Transverse colon (tissue), 4 donors: ENCODE measurements around the gene FBXL16. TPM values are rescaled to one million over a fixed set of nuclear protein-coding genes. Genes with fewer than 3 reads are reported as not detected.
"Not testable (repeated sequence)": the region's sequence is repeated elsewhere in the genome, so short reads cannot be mapped to it uniquely, and the experiment has no call there.

Experiments
- DNase-seq: peaks from one replicate; pipeline ENCODE4 v3.0.0-alpha.2; 2019
- H3K27ac ChIP-seq, 4 donors: fragments of 200-600 bp; sonication (generic); 2 replicates each; pipeline ENCODE4 v1.5.1; 2016 to 2018; ENCODE audit warnings: inconsistent platforms in 4 of 4
- H3K27me3 ChIP-seq: fragments of 200-600 bp; sonication (generic); 2 replicates; pipeline ENCODE4 v1.5.1; 2017; ENCODE audit warnings: inconsistent platforms
- H3K36me3 ChIP-seq, 4 donors: fragments of 200-600 bp; sonication (generic); 2 replicates each; pipeline ENCODE4 v1.5.1; 2017 to 2019; ENCODE audit warnings: inconsistent platforms in 4 of 4
- H3K4me1 ChIP-seq, 4 donors: fragments of 200-600 bp; sonication (generic); 2 replicates each; pipeline ENCODE4 v1.5.1; 2017 to 2020; ENCODE audit warnings: inconsistent platforms in 4 of 4
- H3K4me3 ChIP-seq, 4 donors: fragments of 200-600 bp; sonication (generic); 1 replicate in 1 of 4; 2 replicates in 3 of 4; pipeline versions ENCODE4 v1.5.1 to v1.6.1; 2017 to 2019; ENCODE audit warnings: inconsistent platforms in 4 of 4
- H3K9me3 ChIP-seq, 2 donors: fragments of 200-600 bp; sonication (generic); 2 replicates each; pipeline ENCODE4 v1.5.1; 2017 to 2019; ENCODE audit warnings: inconsistent platforms in 2 of 2
- EP300 ChIP-seq: sonication (generic); formaldehyde crosslinking; IDR thresholded peaks from one replicate; pipeline ENCODE4 v1.6.1; 2017; ENCODE audit warnings: antibody characterized with exemption, low read depth
- POLR2A ChIP-seq: fragments of 450-650 bp; IDR thresholded peaks from one replicate; pipeline ENCODE4 v1.6.1; 2016; ENCODE audit warnings: antibody characterized with exemption, mild to moderate bottlenecking, moderate library complexity
- POLR2AphosphoS5 ChIP-seq, 3 donors: sonication (generic); formaldehyde crosslinking; IDR thresholded peaks; one replicate each; pipeline ENCODE4 v1.6.1; 2016; ENCODE audit warnings: antibody characterized with exemption in 3 of 3
- WGBS, 2 donors: methylation state at CpG; one replicate each; pipeline ENCODE4 v1.1.5; 2018; ENCODE audit warnings: low coverage in 1 of 2; 5-methylcytosine and 5-hydroxymethylcytosine counted together
- in situ Hi-C, 4 donors: fragments of 200-750 bp; cut with MboI; loops; one replicate each; pipeline versions ENCODE4 v1.15.0 to v1.15.1; 2017; ENCODE audit warnings: low sequenced_read_pairs in 3 of 4, low pct_ligation_motif_present in 1 of 4, low pct_unique_long_range_greater_than_20kb in 1 of 4
- intact Hi-C: fragments of 100-400 bp; cut with DNase I; formaldehyde crosslinking; loops from one replicate; pipeline ENCODE4 v1.15.1; 2023; ENCODE audit warnings: low total_unique reads
- total RNA-seq, 4 donors: library from RNA; depleted of rRNA; stranded (reverse); fragments of >200 nt; gene quantifications; one replicate each; pipeline ENCODE4 v1.1.0, GENCODE V29; 2016
- TF ChIP-seq, protein P1 (sequence below), 5 experiments: fragments of 200-600 bp in 3 of 5; fragments of 450-650 bp in 2 of 5; sonication (generic) in 3 of 5; IDR thresholded peaks; 1 replicate in 2 of 5; 2 replicates in 3 of 5; pipeline ENCODE4 v1.5.1; 2016 to 2017; ENCODE audit warnings: antibody characterized with exemption in 5 of 5, inconsistent platforms in 3 of 5, mild to moderate bottlenecking in 2 of 5, moderate library complexity in 1 of 5

The FBXL16 gene, protein sequence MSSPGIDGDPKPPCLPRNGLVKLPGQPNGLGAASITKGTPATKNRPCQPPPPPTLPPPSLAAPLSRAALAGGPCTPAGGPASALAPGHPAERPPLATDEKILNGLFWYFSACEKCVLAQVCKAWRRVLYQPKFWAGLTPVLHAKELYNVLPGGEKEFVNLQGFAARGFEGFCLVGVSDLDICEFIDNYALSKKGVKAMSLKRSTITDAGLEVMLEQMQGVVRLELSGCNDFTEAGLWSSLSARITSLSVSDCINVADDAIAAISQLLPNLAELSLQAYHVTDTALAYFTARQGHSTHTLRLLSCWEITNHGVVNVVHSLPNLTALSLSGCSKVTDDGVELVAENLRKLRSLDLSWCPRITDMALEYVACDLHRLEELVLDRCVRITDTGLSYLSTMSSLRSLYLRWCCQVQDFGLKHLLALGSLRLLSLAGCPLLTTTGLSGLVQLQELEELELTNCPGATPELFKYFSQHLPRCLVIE
- total RNA-seq = 1 to 10 TPM in 2 of 4 donors, under 1 TPM in 1, not detected in 1; 0.60 to 3.5 (median 1.6) TPM

DNA sequence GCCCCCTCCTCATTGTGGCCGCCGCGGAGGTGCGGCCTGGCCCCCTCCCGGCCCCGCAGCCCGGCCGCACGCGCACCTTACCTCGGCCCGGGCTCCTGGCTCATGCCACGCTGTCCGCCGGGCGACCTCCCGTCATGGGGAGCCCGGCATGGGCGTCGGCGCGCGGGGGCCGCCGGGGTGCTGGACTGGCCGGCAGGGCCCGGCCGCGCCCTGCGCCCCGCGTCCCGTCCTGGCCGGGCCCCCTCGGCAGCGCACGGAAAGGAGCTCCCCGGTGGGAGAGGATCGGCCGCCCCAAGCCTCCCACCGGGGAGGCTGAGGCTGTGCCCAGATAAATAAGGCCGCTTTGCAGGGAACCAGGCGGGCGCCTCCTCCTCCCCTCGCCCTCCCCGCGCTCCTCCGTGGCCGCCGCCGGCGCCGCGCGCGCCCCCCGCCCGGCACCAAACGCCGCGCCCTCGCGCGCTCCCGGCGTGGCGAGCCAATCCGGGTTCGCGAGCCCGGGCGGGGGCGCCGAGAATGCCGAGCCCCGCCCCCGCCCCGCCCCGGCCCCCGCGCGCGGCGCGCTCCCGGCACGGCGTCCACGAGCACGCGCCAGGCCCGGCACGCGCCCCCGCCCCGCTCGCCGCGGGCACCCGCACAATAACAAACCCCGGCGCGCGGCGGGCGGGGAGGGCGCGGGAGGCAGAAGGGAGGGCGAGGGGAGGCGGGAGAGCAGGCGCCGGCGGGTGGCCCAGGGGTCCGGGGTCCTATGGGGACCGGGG lies at the start of gene FBXL16:
Gene FBXL16 (minus strand): TSS at position 371 of the 758 bp plus-strand sequence. CDS start 8,396 bp downstream, outside the sequence.
- Histone ChIP-seq H3K4me3 (no peak within 1 kb of the TSS), H3K36me3 (no peaks in the 10 kb centered on the region), H3K9me3 (no peaks in the 10 kb centered on the region), H3K4me1 (peaks cover 0 to 10% (median 7%) of the 10 kb centered on the region in 4 donors), H3K27me3 (peaks cover 99% of the 10 kb centered on the region), H3K27ac (no peak within 1 kb of the TSS)
- no peak for TF ChIP-seq EP300
- TF ChIP-seq POLR2AphosphoS5 (IDR thresholded peaks at IDR 0.05) = no peak
- TF ChIP-seq POLR2A = no peak
- TF ChIP-seq, protein P1, sequence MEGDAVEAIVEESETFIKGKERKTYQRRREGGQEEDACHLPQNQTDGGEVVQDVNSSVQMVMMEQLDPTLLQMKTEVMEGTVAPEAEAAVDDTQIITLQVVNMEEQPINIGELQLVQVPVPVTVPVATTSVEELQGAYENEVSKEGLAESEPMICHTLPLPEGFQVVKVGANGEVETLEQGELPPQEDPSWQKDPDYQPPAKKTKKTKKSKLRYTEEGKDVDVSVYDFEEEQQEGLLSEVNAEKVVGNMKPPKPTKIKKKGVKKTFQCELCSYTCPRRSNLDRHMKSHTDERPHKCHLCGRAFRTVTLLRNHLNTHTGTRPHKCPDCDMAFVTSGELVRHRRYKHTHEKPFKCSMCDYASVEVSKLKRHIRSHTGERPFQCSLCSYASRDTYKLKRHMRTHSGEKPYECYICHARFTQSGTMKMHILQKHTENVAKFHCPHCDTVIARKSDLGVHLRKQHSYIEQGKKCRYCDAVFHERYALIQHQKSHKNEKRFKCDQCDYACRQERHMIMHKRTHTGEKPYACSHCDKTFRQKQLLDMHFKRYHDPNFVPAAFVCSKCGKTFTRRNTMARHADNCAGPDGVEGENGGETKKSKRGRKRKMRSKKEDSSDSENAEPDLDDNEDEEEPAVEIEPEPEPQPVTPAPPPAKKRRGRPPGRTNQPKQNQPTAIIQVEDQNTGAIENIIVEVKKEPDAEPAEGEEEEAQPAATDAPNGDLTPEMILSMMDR (IDR thresholded peaks at IDR 0.05) = no peak
- no peak for DNase-seq
- in situ Hi-C loops = no loop called here
- WGBS, 2 donors = 1% methylated on average over 45 of the region's 115 CpGs; no CpG with 5 or more reads in 1 of the 2 donors
- intact Hi-C loops = loop anchor here (5.0 kb wide), 1 partner anchor 182 kb away; no protein-coding TSS in a partner anchor

DNA sequence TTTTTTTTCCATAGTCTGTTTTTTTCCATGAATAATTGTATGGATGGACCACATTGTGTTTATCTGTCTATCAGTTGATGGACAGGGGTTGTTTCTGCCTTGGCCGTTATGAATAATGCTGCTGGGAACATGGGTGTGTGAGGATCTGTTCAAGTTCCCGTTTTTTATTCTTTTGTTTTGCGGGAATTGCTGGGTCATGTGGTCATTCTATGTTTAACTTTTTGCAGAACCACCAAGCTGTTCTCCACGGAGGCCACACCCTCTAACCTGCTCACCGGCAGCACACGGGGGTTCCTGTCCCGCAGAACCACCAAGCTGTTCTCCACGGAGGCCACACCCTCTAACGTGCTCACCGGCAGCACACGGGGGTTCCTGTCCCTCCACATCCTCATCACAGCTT lies 49.1 kb upstream of the FBXL16 start:
- no peaks in the 10 kb centered on the region for H3K36me3 ChIP-seq
- no peak for DNase-seq
- intact Hi-C loops (no loop called here), in situ Hi-C loops (no loop called here)
- 0 to 15% methylated on average over 4 to 11 of the region's 11 CpGs for WGBS, 2 donors
- no peaks in the 10 kb centered on the region for H3K4me1 ChIP-seq
- no peaks in the 10 kb centered on the region for H3K9me3 ChIP-seq
- H3K4me3 ChIP-seq = no peak overlapping the region
- no peak overlapping the region for H3K27ac ChIP-seq
- H3K27me3 ChIP-seq = peaks cover 68% of the 10 kb centered on the region
- TF ChIP-seq, protein P1 (IDR thresholded peaks at IDR 0.05) = no peak
- no peak for TF ChIP-seq POLR2A
- TF ChIP-seq POLR2AphosphoS5 (IDR thresholded peaks at IDR 0.05) = no peak
- TF ChIP-seq EP300 = no peak

DNA sequence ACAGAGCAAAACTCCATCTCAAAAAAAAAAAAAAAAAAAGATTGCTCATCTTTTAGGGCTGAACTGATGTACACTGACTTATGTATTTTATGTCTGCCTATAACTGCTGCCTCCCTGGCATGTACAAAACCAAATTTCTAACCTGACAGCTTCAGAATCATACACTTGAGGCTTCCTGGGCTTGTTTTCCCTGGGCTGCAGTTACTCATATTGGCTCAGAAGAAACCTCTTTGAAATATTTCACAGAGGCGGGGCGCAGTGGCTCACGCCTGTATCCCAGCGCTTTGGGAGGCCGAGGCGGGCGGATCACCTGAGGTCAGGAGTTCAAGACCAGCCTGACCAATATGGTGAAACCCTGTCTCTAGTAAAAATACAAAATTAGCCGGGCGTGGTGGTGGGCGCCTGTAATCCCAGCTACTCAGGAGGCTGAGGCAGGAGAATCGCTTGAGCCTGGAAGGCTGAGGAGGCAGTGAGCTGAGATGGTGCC lies 48.6 kb upstream of the FBXL16 start:
- in situ Hi-C loops, H3K27ac ChIP-seq, intact Hi-C loops, H3K4me3 ChIP-seq, H3K36me3 ChIP-seq, DNase-seq, H3K4me1 ChIP-seq, H3K9me3 ChIP-seq: not testable (repeated sequence)
- peaks cover 64% of the 10 kb centered on the region for H3K27me3 ChIP-seq
- WGBS, 2 donors = 75 to 83% methylated on average over 2 to 11 of the region's 11 CpGs

DNA sequence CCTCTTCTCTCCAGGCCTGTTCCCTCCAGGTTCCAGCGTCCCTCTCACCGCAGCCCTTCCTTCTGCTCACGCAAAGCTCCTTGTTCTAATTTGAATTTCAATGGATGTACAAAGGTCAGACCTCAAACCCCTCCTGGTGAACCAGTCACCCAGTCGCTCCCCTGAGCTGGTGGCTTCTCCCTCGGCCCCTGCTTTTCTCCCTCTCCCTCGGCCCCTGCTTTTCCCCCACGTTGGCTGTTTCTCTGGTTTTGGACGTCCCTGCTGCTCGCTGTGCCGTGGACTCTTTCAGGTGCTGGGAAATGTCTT lies 46.4 kb upstream of the FBXL16 start:
- TF ChIP-seq EP300 (no peak), POLR2AphosphoS5 (IDR thresholded peaks at IDR 0.05) (no peak), POLR2A (no peak)
- TF ChIP-seq, protein P1 (IDR thresholded peaks at IDR 0.05) = no peak
- H3K9me3 ChIP-seq = no peaks in the 10 kb centered on the region
- WGBS, 2 donors = 24 to 26% methylated on average over 6 to 10 of the region's 10 CpGs
- no peaks in the 10 kb centered on the region for H3K36me3 ChIP-seq
- H3K27me3 ChIP-seq = peaks cover 67% of the 10 kb centered on the region
- H3K27ac ChIP-seq = no peak overlapping the region
- in situ Hi-C loops (no loop called here), intact Hi-C loops (no loop called here)
- no peak overlapping the region for H3K4me3 ChIP-seq
- DNase-seq = no peak
- H3K4me1 ChIP-seq = no peaks in the 10 kb centered on the region
